DND-41 (cell line): ENCODE results near the gene E2F2.

Experiments used
- ATAC-seq: fragments of 200-7000 bp; cut with Tn5 transposase; 3 replicates; pipeline ENCODE4 v1.9.1; 2021; ENCODE audit warnings: low read depth; ENCODE audit not compliant: insufficient read depth
- DNase-seq: peaks from one replicate; pipeline ENCODE4 v3.0.0-alpha.2; 2020
- H2AFZ ChIP-seq: 2 replicates; pipeline ENCODE4 v1.6.0; 2012; ENCODE audit warnings: low read depth, low read length
- H3K27ac ChIP-seq: 2 replicates; pipeline ENCODE4 v1.5.1; 2012; ENCODE audit warnings: low read length, inconsistent platforms
- H3K27me3 ChIP-seq: fragments of 200-600 bp; sonication (generic); 2 replicates; pipeline ENCODE4 v1.6.0; 2012; ENCODE audit warnings: low read length, mild to moderate bottlenecking, inconsistent platforms; ENCODE audit not compliant: insufficient read depth, poor library complexity
- H3K36me3 ChIP-seq: 2 replicates; pipeline ENCODE4 v1.5.1; 2012; ENCODE audit warnings: low read length, inconsistent platforms; ENCODE audit not compliant: insufficient read depth
- H3K4me1 ChIP-seq: 2 replicates; pipeline ENCODE4 v1.5.1; 2012; ENCODE audit warnings: mild to moderate bottlenecking, low read length; ENCODE audit not compliant: insufficient read depth
- H3K4me2 ChIP-seq: 2 replicates; pipeline ENCODE4 v1.6.0; 2012; ENCODE audit warnings: mild to moderate bottlenecking, moderate library complexity, low read length, inconsistent platforms; ENCODE audit not compliant: insufficient read depth
- H3K4me3 ChIP-seq, 2 experiments: fragments of 200-600 bp in 1 of 2; shearing (Covaris generic) in 1 of 2; 2 replicates each; pipeline ENCODE4 v1.5.1; 2012 to 2016; ENCODE audit warnings: inconsistent platforms in 2 of 2, low read length in 2 of 2, mild to moderate bottlenecking in 2 of 2, low read depth in 1 of 2, moderate library complexity in 1 of 2
- H3K79me2 ChIP-seq: 2 replicates; pipeline ENCODE4 v1.6.0; 2012; ENCODE audit warnings: low read length, inconsistent platforms; ENCODE audit not compliant: insufficient read depth
- H3K9ac ChIP-seq: 2 replicates; pipeline ENCODE4 v1.6.0; 2012; ENCODE audit warnings: low read depth, mild to moderate bottlenecking, inconsistent platforms, low read length, moderate library complexity
- H3K9me3 ChIP-seq: 2 replicates; pipeline ENCODE4 v1.5.1; 2012; ENCODE audit warnings: low read length, moderate library complexity, mild to moderate bottlenecking, inconsistent platforms; ENCODE audit not compliant: insufficient read depth, severe bottlenecking
- H4K20me1 ChIP-seq: 2 replicates; pipeline ENCODE4 v1.6.0; 2012; ENCODE audit warnings: low read length; ENCODE audit not compliant: insufficient read depth
- CTCF ChIP-seq: IDR thresholded peaks from 2 replicates; pipeline ENCODE4 v1.5.1; 2012; ENCODE audit warnings: borderline replicate concordance, low read length, moderate library complexity, mild to moderate bottlenecking; ENCODE audit not compliant: poor library complexity, severe bottlenecking; ENCODE audit errors: extremely low read depth
- EZH2 ChIP-seq: IDR thresholded peaks from 3 replicates; pipeline ENCODE4 v1.6.1; 2012; ENCODE audit warnings: borderline replicate concordance, low read depth, mild to moderate bottlenecking, moderate library complexity, low read length, inconsistent platforms; ENCODE audit not compliant: severe bottlenecking

The E2F2 gene

GRCh38 chr1:23459338-23459757, 71.7 kb downstream of the E2F2 start:
- Histone ChIP-seq H3K4me3 (no peak overlapping the region), H2AFZ (no peak overlapping the region), H3K79me2 (no peaks in the 10 kb centered on the region), H3K4me2 (no peak overlapping the region), H3K4me1 (no peaks in the 10 kb centered on the region), H3K9ac (no peak overlapping the region), H3K27ac (no peak overlapping the region), H3K36me3 (no peaks in the 10 kb centered on the region), H3K27me3 (peaks cover 19% of the 10 kb centered on the region), H3K9me3 (no peaks in the 10 kb centered on the region), H4K20me1 (peaks cover 9% of the 10 kb centered on the region)
- TF ChIP-seq EZH2, result no peak
- no peak for TF ChIP-seq CTCF
- no peak for DNase-seq
- ATAC-seq, result no peak
